Activated CD8-positive, alpha-beta memory T cell treated with anti-CD3 and anti-CD28 coated beads, Interleukin-2, amount 10 ng/mL, durations not matched to agents 7 days and 5 days (primary cell): Measurements from ENCODE around the gene C1orf50. TPM values are rescaled to one million over a fixed set of nuclear protein-coding genes. Genes with fewer than 3 reads are reported as not detected.
A peak's percentile ranks its signal among the peaks of the same experiment; 100 is the strongest.

Experiments
- ATAC-seq: fragments of 150-1000 bp; cut with Tn5 transposase; one replicate; pipeline ENCODE4 v1.10.0; 2021; ENCODE audit warnings: moderate library complexity
- CTCF ChIA-PET: fragments of 350-600 bp; sonication (Branson Sonifier 250); formaldehyde crosslinking; loops from one replicate; lab custom pipeline; 2021; ENCODE audit warnings: antibody characterized with exemption; lab: Charles Lee
- DNase-seq: peaks from one replicate; pipeline ENCODE4 v3.0.0-alpha.2; 2020
- H3K27ac Mint-ChIP-seq: one replicate; pipeline ENCODE4 v1.8.0; 2021; ENCODE audit warnings: mild to moderate bottlenecking, mixed read lengths
- H3K27me3 Mint-ChIP-seq: one replicate; pipeline ENCODE4 v1.8.0; 2021; ENCODE audit warnings: mixed read lengths
- H3K36me3 Mint-ChIP-seq: one replicate; pipeline ENCODE4 v1.8.0; 2021; ENCODE audit warnings: mild to moderate bottlenecking, mixed read lengths
- H3K4me1 Mint-ChIP-seq: one replicate; pipeline ENCODE4 v1.8.0; 2021; ENCODE audit warnings: mixed read lengths
- H3K4me3 Mint-ChIP-seq: one replicate; pipeline ENCODE4 v1.8.0; 2021; ENCODE audit warnings: mild to moderate bottlenecking, moderate library complexity, mixed read lengths
- H3K9me3 Mint-ChIP-seq: one replicate; pipeline ENCODE4 v1.8.0; 2022; ENCODE audit warnings: low read depth, mixed read lengths
- total RNA-seq, 2 experiments: library from RNA; stranded (reverse); gene quantifications; one replicate each; pipeline ENCODE4 v1.2.3, GENCODE V29; 2021

The C1orf50 gene
- total RNA-seq, 2 experiments from 2014 or later = 4.6 to 10.3 TPM

- H3K36me3 Mint-ChIP-seq = peaks cover 48% of the 10 kb centered on the region
- H3K27ac Mint-ChIP-seq = no peak overlapping the region
- DNase-seq (no peak), ATAC-seq (no peak)
- peaks cover 36% of the 10 kb centered on the region for H3K4me1 Mint-ChIP-seq
- CTCF ChIA-PET = interaction anchor here (1.6 kb wide), 1 partner anchor 138 kb away, joined by 4 read pairs; no protein-coding TSS in a partner anchor
- H3K4me3 Mint-ChIP-seq = no peak overlapping the region
- no peaks in the 10 kb centered on the region for H3K9me3 Mint-ChIP-seq
- H3K27me3 Mint-ChIP-seq = no peaks in the 10 kb centered on the region
Observed at GRCh38 chr1:42774928-42775526, 8.0 kb downstream of the C1orf50 start.

GRCh38 chr1:42776502-42776901, 9.5 kb downstream of the C1orf50 start:
- Mint-ChIP-seq H3K36me3 (peaks cover 48% of the 10 kb centered on the region), H3K27me3 (no peaks in the 10 kb centered on the region), H3K9me3 (no peaks in the 10 kb centered on the region), H3K4me3 (no peak overlapping the region), H3K4me1 (peaks cover 34% of the 10 kb centered on the region), H3K27ac (no peak overlapping the region)
- ATAC-seq (no peak), DNase-seq (no peak)
- CTCF ChIA-PET = interaction anchor here (4.9 to 6.3 kb wide), 3 partner anchors 9 to 298 kb away, joined by 32 to 67 read pairs (median 44); partner anchors contain the start of genes C1orf50 and P3H1

- H3K36me3 Mint-ChIP-seq = peaks cover 49% of the 10 kb centered on the region
- ATAC-seq = peak; percentile 65
Observed at GRCh38 chr1:42777852-42778251, 10.8 kb downstream of the C1orf50 start.

GRCh38 chr1:42779725-42780124, 12.7 kb downstream of the C1orf50 start:
- Mint-ChIP-seq H3K27me3 (no peaks in the 10 kb centered on the region), H3K9me3 (no peaks in the 10 kb centered on the region), H3K4me1 (peaks cover 26% of the 10 kb centered on the region), H3K27ac (peak overlapping the region; percentile 37), H3K4me3 (no peak overlapping the region), H3K36me3 (peaks cover 43% of the 10 kb centered on the region)
- DNase-seq (no peak), ATAC-seq (peak; percentile 70)
- CTCF ChIA-PET = interaction anchor here (1.0 to 6.3 kb wide), 5 partner anchors 9 to 295 kb away, joined by 4 to 67 read pairs (median 32); partner anchors contain the start of genes C1orf50 and P3H1

More at GRCh38 chr1:42777852-42778251, 10.8 kb downstream of the C1orf50 start:
- Mint-ChIP-seq H3K27me3 (no peaks in the 10 kb centered on the region), H3K9me3 (no peaks in the 10 kb centered on the region), H3K4me3 (no peak overlapping the region), H3K4me1 (peaks cover 32% of the 10 kb centered on the region), H3K27ac (no peak overlapping the region)
- peak; percentile 50 for DNase-seq
- CTCF ChIA-PET = interaction anchor here (0.7 to 6.3 kb wide), 11 partner anchors 10 to 297 kb away, joined by 3 to 67 read pairs (median 5); partner anchors contain the start of genes C1orf50, ERMAP, P3H1 and SVBP

GRCh38 chr1:42780176-42780575, 13.1 kb downstream of the C1orf50 start:
- Mint-ChIP-seq H3K27me3 (no peaks in the 10 kb centered on the region), H3K4me1 (peaks cover 27% of the 10 kb centered on the region), H3K36me3 (peaks cover 39% of the 10 kb centered on the region), H3K27ac (no peak overlapping the region), H3K4me3 (no peak overlapping the region), H3K9me3 (no peaks in the 10 kb centered on the region)
- CTCF ChIA-PET = interaction anchor here (1.0 to 6.3 kb wide), 5 partner anchors 9 to 295 kb away, joined by 4 to 67 read pairs (median 32); partner anchors contain the start of genes C1orf50 and P3H1
- ATAC-seq = no peak
- DNase-seq = no peak

- no peak overlapping the region for H3K27ac Mint-ChIP-seq
- DNase-seq (no peak), ATAC-seq (no peak)
- no peaks in the 10 kb centered on the region for H3K9me3 Mint-ChIP-seq
- no peak overlapping the region for H3K4me3 Mint-ChIP-seq
- H3K27me3 Mint-ChIP-seq = no peaks in the 10 kb centered on the region
- CTCF ChIA-PET = interaction anchor here (1.3 to 1.6 kb wide), 2 partner anchors 10 to 17 kb away, joined by 3 to 5 read pairs; partner anchors contain the start of genes C1orf50 and P3H1
- peaks cover 25% of the 10 kb centered on the region for H3K36me3 Mint-ChIP-seq
- H3K4me1 Mint-ChIP-seq = peaks cover 31% of the 10 kb centered on the region
Observed at GRCh38 chr1:42783092-42783491, 16.0 kb downstream of the C1orf50 start.

GRCh38 chr1:42784547-42784945, 17.5 kb downstream of the C1orf50 start:
- ATAC-seq = no peak
- Mint-ChIP-seq H3K9me3 (no peaks in the 10 kb centered on the region), H3K27ac (no peak overlapping the region), H3K4me3 (no peak overlapping the region), H3K36me3 (peaks cover 17% of the 10 kb centered on the region), H3K27me3 (no peaks in the 10 kb centered on the region), H3K4me1 (peaks cover 21% of the 10 kb centered on the region)
- CTCF ChIA-PET = interaction anchor here (0.8 to 1.9 kb wide), 4 partner anchors 9 to 289 kb away, joined by 3 to 5 read pairs (median 4); partner anchors contain the start of genes C1orf50 and P3H1
- DNase-seq = no peak

GRCh38 chr1:42784946-42785693, 18.1 kb downstream of the C1orf50 start, which contains the start of gene TMEM269:
TMEM269 (plus strand) TSS chr1:42784991; CDS start chr1:42789894, 4,903 bp downstream.
- peak within 1 kb of the TSS; percentile 74 for H3K4me3 Mint-ChIP-seq
- H3K27ac Mint-ChIP-seq = peak within 1 kb of the TSS; percentile 61
- peak; percentile 86 for ATAC-seq
- DNase-seq = peak; percentile 77
- H3K4me1 Mint-ChIP-seq = peaks cover 15% of the 10 kb centered on the region
- H3K36me3 Mint-ChIP-seq = peaks cover 14% of the 10 kb centered on the region
- H3K27me3 Mint-ChIP-seq = no peaks in the 10 kb centered on the region
- no peaks in the 10 kb centered on the region for H3K9me3 Mint-ChIP-seq
- CTCF ChIA-PET = interaction anchor here (0.9 to 1.9 kb wide), 2 partner anchors 9 to 138 kb away, joined by 4 read pairs; no protein-coding TSS in a partner anchor

GRCh38 chr1:42786097-42786496, 19.0 kb downstream of the C1orf50 start:
- H3K9me3 Mint-ChIP-seq = no peaks in the 10 kb centered on the region
- H3K27me3 Mint-ChIP-seq = peaks cover under 1% of the 10 kb centered on the region
- CTCF ChIA-PET = no interaction called here
- H3K4me1 Mint-ChIP-seq = peaks cover 12% of the 10 kb centered on the region
- DNase-seq (no peak), ATAC-seq (no peak)
- H3K27ac Mint-ChIP-seq = no peak overlapping the region
- peaks cover 9% of the 10 kb centered on the region for H3K36me3 Mint-ChIP-seq
- no peak overlapping the region for H3K4me3 Mint-ChIP-seq

GRCh38 chr1:42788021-42788420, 21.0 kb downstream of the C1orf50 start:
- H3K4me3 Mint-ChIP-seq = no peak overlapping the region
- ATAC-seq = no peak
- no peak for DNase-seq
- H3K36me3 Mint-ChIP-seq = peaks cover 4% of the 10 kb centered on the region
- H3K4me1 Mint-ChIP-seq = peaks cover 9% of the 10 kb centered on the region
- no peak overlapping the region for H3K27ac Mint-ChIP-seq
- CTCF ChIA-PET = no interaction called here
- H3K9me3 Mint-ChIP-seq = no peaks in the 10 kb centered on the region
- H3K27me3 Mint-ChIP-seq = peaks cover 3% of the 10 kb centered on the region

GRCh38 chr1:42793824-42794223, 26.8 kb downstream of the C1orf50 start:
- Mint-ChIP-seq H3K4me3 (no peak overlapping the region), H3K36me3 (no peaks in the 10 kb centered on the region), H3K27me3 (peaks cover 3% of the 10 kb centered on the region), H3K4me1 (no peaks in the 10 kb centered on the region), H3K27ac (no peak overlapping the region), H3K9me3 (no peaks in the 10 kb centered on the region)
- CTCF ChIA-PET = interaction anchor here (1.1 kb wide), 2 partner anchors 9 to 16 kb away, joined by 3 to 4 read pairs; partner anchors contain the start of gene TMEM269
- DNase-seq (no peak), ATAC-seq (no peak)

- peaks cover 2% of the 10 kb centered on the region for H3K27me3 Mint-ChIP-seq
- H3K27ac Mint-ChIP-seq = no peak overlapping the region
- CTCF ChIA-PET = no interaction called here
- DNase-seq (no peak), ATAC-seq (no peak)
- no peaks in the 10 kb centered on the region for H3K36me3 Mint-ChIP-seq
- H3K4me3 Mint-ChIP-seq = no peak overlapping the region
- no peaks in the 10 kb centered on the region for H3K4me1 Mint-ChIP-seq
- no peaks in the 10 kb centered on the region for H3K9me3 Mint-ChIP-seq
Observed at GRCh38 chr1:42797414-42797813, 30.4 kb downstream of the C1orf50 start.

GRCh38 chr1:42797979-42798378, 30.9 kb downstream of the C1orf50 start:
- Mint-ChIP-seq H3K27me3 (peaks cover 2% of the 10 kb centered on the region), H3K9me3 (no peaks in the 10 kb centered on the region), H3K4me1 (no peaks in the 10 kb centered on the region), H3K36me3 (no peaks in the 10 kb centered on the region), H3K4me3 (no peak overlapping the region), H3K27ac (no peak overlapping the region)
- DNase-seq (no peak), ATAC-seq (no peak)
- CTCF ChIA-PET = interaction anchor here (1.0 kb wide), 1 partner anchor 11 kb away, joined by 3 read pairs; no protein-coding TSS in a partner anchor
